NT2/D1 (cell line): ENCODE measurements around the gene IFNA1.

Experiments used
- YY1 ChIP-seq: IDR thresholded peaks from 2 replicates; pipeline ENCODE4 v1.6.1; 2011; ENCODE audit not compliant: insufficient read length, insufficient read depth
- ZNF274 ChIP-seq: IDR thresholded peaks from 2 replicates; pipeline ENCODE4 v1.6.1; 2011; ENCODE audit warnings: mild to moderate bottlenecking, low read depth, low read length

- no peak for TF ChIP-seq YY1
- TF ChIP-seq ZNF274: no peak
These were observed 31.4 kb upstream of the IFNA1 start, which contains the start of gene IFNA8 for GRCh38 chr9:21408817-21409216.
